HG03139 (cell line): ENCODE measurements around the gene MIOS.
A peak's percentile ranks its signal among the peaks of the same experiment; 100 is the strongest.
"Not testable (repeated sequence)": the region's sequence is repeated elsewhere in the genome, so short reads cannot be mapped to it uniquely, and the experiment has no call there.

Experiments used
- ATAC-seq: cut with Tn5 transposase; IDR thresholded peaks from one replicate; pipeline ENCODE4 v1.9.1; 2021; ENCODE audit not compliant: unreplicated experiment

MIOS gene

DNA sequence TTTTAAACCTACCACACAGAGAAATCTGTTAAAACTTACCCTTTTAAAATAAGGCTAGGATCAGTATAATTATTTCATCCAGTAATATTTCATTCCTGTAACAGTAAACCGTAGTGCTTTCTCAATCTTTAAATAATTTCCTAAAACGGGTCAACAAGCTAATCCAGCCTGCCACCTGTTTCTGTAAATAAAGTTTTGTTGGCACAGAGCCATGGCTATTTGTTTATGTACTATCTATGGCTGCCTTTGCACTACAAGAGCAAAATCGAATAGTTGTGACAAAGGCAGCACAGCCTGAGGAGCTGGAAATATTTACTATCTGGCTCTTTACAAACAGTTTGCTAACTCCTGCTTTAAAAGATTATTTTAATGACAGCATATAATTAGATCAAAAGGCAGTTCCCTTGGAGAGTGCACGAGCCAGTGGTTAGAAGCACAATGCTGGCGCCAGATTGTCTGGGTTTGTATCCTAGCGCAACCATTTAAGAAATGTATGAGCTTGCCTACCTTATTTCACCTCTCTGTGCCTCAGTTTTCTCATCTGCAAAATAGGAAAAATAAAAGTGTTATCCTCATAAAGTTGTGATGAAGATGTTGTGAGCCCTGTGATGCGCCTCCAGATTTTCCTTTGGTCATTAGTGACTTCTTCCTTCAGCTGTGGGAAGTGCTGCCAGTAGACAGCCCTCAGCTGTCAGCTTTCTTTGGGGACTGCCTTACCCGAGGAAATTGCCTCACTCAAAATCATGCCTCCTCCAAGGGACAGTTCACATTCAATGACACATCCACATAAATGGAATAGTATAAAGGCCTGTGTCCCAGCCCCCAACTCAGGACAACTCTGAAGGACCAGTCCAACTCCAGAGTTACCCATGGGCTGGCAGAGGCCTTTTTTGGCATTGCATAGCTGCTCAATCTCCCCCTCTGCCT lies 11.8 kb upstream of the MIOS start:
- ATAC-seq = no peak

DNA sequence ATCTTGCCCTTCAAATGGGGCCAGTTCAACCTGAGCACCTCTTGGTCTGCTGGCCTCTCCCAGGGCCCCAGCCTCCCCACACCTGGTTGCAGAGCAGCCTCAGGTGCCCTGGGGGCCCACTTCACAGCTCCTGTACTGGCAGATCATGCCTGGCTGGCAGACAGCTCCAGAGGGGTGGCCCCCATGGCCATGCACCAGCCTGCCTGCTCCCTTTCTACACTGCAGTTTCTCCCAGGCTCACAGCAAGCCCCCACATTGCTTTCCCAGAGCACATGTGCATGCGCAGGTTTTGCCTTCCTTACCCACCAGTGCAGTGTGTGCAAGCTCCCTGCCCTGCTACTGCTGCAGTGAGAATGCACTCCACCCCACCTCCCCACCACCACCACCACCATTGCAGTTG lies 9.8 kb upstream of the MIOS start:
- no peak for ATAC-seq

DNA sequence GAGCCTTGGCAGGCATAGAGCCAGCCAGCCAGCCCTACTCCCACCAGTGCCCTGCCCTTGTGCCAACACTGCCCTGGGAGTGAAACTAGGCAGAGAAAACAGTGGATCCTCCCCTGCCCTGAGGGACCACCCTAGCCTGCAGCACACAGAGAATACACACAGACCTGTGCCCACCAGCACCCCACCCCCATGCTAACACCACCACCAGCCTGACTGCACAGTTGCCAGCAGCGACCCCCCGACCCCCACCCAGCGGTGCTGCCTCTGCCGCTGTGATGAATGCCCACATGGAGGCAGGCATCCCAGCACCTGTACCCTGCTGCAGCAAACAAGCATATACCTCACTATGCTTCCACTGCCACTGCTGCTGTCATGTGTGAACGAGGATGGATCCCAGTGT lies 9.4 kb upstream of the MIOS start:
- no peak for ATAC-seq

DNA sequence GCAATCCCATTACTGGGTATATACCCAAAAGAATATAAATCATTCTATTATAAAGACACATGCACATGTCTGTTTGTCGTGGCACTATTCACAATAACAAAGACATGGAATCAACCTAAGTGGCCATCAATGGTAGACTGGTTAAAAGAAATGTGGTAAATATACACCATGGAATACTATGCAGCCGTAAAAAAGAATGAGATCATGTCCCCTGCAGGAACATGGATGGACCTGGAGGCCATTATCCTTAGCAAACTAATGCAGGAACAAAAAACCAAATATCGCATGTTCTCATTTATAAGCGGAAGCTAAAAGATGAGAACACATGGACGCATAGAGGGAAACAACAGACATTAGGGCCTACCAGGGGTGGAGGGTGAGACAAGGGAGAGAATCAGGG lies 5.1 kb upstream of the MIOS start:
- ATAC-seq = not testable (repeated sequence)

DNA sequence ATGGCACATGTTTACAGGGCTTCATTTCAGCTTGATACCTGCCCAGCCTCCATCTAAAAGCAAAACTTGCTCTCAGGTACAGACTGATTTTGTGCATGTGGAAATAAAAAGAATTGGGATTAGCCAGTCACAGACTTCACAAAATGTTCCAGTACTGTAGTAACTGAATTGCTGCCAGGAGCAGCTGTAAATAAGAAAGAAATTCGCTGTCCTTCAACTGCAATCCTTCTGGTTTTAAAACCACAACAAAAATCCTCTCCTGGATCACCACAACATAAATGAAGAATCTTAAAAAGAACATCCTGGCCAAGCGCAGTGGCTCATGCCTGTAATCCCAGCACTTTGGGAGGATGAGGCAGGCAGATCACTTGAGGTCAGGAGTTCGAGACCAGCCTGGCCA lies 3.9 kb upstream of the MIOS start:
- ATAC-seq = no peak

DNA sequence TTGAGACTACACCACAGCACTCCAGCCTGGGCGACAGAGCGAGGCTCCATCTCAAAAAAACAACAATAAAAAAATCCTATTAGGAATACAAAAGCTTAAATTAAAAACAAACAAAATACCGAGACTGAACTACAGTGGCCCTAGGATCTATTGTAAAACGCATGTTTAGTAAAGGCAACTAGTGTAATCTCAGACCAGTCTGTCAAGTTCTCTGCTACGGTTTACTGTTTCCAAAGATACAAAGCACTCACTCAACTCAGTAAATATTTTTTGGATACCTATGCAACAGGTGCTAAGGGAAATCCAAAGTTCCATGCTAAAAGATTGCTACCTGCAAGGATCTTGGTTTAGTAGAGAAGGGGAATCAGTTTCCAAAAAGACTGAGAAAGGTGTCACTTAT lies 3.4 kb upstream of the MIOS start:
- ATAC-seq = no peak

DNA sequence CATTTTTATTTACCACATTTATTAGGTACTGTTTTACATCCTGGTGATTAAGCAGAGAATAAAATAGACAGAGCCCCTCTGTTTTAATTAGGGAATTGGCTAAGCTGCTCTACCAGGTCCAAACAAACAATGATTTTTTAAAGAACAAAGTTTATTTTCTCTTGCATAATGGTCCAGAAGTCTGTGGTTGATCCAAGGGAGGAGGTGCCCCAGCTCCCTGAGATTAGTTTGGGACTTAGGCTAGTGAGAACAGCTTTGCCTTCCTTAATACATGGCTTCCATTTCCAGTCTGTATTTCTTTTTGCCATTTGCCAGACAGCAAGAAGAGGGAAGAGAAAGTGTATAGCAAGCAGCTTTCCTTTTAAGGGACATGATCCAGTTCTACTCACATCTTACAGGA lies 2.9 kb upstream of the MIOS start:
- no peak for ATAC-seq

DNA sequence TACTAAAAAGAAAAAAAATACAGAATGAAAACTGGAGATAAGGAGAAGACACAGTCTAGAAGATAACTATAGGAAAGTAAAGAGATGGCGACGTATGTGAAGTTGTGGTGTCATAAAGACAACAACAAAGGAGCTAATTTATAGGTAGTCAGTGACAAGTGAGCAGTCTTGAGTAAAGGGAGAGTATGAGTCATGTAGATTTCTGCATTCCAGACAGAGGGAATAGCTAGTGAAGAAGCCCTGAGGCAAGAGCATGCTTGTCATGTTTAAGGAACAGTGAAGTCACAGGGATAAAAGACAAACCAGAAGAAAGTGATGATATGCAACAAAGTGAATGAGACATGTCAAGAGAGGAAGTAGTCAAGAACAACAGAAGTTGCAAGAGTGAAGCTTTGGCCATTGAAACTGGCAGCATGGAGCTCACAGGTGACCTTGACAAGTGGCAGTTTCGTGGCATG lies 2.3 kb upstream of the MIOS start:
- ATAC-seq = no peak

DNA sequence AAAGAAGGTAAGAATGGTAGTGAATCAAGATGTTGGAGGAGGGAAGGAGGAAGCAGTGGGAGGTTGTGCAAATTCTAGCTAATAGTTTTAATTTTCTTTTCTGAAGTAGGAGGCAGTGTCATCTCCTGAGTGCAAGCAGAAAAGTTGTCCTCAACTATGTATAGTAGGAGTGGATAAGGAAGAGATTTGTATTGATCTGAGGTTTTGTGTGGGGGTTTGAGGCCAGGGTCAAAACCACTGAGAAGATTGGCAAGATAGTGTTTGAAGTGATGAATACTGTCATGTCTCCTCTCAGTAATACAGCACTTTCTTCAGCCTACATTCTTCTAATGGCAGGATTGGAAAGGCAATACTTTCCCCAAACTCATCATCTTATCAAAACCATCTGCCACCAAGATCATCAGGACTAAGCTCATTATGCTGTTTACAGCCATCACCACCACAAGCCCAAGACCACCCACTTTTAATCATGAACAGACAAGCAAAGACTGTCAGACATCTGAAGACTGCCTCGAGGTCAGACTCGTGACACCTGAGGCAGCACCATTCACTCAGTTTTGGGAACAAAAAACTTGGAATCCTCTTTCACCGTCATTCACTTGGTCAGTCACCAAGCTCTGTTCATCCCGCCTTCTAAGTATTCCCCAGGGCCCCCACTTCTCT lies 1.5 kb upstream of the MIOS start:
- no peak for ATAC-seq

DNA sequence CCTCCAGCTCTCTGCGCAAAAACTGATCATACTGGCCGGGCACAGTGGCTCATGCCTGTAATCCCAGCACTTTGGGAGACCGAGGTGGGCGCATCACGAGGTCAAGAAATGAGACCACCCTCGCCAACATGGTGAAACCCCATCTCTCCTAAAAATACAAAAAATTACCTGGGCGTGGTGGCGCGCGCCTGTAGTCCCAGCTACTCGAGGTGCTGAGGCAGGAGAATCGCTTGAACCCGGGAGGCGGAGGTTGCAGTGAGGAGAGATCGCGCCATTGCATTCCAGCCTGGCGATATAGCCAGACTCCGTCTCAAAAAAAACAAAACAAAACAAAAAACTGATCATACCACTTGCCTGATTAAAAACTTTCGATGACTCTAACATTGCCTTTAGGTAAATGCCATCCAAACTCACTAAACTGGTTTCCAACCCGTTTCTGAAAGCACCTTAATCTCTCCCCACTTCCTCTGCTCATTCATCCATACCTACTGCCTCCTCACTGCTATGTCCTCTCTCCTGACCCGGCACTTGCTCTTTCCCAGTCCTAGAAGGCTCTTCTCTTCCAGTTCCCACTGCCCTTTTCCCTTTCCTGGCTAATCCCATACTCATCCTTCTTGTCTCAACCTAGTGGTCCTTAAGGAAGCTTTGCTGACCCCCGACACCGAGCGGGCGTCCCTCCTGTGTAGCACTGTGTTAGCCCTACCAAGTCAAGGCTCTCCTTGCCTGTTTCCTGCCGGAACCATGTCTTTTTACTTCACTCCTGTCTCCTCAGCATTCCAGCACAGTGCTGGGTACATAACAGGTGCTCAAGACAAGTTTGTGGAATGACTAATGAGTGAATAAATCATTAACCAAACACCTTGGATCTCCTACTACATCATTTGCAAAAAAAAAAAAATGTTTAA lies 686 bp upstream of the MIOS start:
- peak; percentile 21 for ATAC-seq

DNA sequence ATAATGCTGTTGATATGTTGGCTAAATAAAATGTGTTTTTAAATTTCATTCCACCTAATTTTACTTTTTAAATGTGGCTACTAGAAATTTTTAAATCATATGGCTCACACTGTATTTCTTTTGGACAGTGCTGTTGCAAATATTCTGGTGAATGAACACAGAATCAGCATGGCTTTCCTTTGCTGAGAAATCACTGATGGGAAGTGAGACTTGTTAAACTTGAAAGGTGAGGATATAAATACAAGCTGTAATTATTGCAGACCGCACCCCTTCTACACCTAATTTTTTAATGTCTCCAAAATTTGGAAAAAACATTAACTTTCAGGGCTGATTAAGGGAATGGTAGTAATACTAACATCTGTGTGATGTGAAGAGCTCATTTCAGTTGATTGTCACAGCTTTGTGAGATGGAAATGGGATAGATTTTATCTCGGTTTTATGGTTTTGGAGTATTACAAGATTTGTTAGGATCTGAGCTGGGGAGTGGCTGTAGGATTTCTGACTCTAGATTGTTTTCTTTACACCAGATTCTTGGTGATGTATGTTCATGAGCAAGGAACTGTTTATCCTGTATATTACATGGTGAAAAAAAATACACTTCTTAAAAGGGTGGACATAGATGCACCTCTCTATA lies 1.3 kb downstream of the MIOS start:
- no peak for ATAC-seq

DNA sequence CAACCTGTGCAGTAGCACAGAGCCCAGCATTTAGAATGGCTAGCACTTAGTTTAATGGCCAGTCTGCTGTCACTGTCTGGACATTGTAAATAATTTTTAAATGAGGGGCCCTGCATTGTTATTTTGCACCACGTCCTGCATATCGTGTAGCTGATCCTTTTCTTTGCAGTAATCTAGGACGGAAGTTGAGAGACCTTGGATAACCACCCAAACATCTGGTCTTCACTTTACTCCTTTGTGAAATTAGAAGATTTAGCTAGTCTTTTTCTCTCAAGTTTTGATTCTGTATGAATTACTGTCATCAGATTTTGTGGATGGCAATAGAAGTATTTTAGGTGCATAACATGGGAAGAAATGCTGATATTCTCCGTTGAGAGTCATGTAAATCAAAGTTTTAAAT lies 1.9 kb downstream of the MIOS start:
- no peak for ATAC-seq

DNA sequence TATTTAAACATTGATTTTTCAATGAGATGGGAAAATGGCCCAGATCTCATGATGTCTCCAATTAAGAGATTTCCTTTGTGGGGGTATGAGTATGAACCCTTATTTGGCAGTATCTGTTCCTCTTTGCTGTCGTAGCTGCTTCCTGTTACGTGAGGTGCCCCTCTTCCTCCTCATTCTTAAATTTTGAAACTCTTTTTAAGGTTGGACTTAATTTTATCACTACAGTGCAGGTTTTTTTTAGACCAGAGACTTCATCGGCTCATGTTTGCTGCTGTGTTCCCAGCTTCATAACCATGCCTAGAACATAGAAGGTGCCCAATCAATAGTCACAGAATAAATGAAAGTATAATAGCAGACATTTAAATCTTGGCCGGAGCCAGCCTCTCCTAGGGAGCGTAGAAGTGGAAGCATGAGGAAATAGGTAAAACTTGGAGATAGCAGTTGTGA lies 2.4 kb downstream of the MIOS start:
- peak; percentile 30 for ATAC-seq

DNA sequence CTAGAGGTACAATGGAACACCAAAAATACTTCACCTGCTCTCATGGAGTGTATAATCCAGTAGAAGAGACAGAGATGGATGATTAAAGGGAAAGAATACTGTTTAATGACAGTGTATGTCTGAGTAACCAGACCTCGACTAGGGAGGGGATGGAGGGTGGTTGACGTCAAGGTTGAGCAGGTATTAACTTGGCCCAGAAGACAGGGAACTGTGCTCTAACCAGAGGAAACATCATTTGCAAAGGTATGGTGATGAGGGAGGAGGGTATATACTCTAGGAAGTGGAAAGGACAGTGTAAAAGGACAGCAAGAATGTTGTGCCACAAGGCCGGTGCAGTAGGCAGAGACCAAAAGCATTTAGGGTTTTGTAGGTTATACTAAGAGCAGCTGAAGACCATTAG lies 2.9 kb downstream of the MIOS start:
- ATAC-seq = peak; percentile 21

DNA sequence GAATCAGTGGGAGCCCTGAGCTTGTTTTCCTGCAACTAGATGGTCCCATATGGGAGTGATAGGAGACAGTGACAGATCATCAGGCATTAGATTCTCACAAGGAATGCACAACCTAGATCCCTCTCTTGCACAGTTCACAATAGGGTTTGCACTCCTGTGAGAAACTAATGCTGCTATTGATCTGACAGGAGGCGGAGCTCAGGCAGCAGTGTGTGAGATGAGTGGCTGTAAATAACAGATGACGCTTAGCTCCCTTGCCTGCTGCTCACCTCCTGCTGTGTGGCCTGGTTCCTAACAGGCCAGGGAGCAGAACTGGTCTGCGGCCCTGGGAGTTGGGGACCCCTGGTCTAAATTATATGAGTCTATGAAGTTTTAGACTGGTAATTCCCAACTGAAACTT lies 3.9 kb downstream of the MIOS start:
- no peak for ATAC-seq

DNA sequence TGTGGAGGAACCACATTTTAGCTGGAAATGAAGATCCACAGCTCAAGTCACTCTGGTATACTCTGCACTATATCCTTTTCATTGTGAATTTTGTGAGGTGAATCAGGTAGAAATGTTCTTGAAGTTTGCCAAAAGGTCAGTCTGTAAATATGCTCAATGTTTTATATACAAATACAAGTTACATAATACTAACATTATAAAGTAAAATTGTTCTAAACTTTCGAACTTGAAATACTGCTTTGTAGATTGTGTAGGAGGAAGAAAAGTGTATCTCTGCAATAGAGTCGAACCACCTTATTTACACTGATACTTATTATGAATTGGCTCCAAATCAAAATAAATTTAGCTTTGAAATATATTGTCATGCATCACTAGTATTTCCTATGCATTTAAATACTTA lies 7.0 kb downstream of the MIOS start:
- ATAC-seq = no peak

DNA sequence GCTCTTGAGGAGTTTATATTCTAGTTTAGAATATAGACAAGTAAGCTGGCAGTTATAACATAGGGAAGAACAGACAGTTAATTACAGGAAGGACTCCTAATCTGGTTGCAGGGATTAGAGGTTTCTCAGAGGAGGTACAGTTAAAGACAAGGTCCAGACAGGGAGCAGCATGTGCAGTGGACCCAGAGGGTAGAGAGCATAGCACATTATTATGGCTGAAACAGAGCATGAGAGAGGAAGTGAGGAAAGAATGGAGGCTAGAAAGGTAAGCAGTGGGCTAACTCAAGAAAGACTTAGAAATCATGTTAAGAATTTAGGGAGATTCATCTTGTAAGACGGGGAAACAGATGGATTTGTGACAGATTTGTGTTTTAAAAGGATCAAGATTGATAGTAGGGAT lies 9.7 kb downstream of the MIOS start:
- no peak for ATAC-seq

DNA sequence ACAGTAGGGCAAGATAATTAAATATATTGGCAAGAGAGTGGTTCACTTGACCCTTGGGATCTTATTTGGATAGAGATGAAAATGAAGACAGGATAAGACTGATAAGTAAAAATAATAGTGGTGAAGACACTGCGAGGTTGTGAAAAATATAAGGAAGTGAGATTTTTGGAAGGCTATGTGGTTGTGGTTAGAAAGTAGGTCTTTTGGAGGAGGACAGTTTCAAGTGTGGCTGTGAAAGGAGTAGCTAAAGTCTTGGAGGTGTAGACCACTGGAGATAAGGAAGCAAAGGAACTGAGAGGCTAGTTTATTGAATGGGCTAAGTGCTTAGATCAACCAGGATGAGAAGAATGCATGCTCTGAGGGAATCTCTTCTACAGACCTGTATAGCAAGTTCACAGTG lies 11.2 kb downstream of the MIOS start:
- peak; percentile 64 for ATAC-seq

DNA sequence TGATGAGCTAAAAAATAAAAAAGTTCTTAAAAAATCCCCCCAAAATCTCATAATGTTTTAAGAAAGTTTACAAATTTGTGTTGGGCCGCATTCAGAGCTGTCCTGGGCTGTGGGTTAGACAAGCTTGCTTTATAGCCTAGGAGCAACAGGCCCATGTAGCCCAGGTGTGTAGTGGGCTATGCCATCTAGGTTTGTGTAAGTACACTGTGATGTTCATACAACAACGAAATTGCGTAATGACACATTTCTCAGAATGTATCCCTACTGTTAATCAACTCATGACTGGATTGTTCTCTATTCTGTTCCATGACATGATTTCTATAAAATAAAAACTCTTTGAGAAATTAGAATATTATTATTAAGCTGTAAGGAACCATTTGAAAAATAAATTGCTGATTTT lies 13.0 kb downstream of the MIOS start:
- no peak for ATAC-seq

DNA sequence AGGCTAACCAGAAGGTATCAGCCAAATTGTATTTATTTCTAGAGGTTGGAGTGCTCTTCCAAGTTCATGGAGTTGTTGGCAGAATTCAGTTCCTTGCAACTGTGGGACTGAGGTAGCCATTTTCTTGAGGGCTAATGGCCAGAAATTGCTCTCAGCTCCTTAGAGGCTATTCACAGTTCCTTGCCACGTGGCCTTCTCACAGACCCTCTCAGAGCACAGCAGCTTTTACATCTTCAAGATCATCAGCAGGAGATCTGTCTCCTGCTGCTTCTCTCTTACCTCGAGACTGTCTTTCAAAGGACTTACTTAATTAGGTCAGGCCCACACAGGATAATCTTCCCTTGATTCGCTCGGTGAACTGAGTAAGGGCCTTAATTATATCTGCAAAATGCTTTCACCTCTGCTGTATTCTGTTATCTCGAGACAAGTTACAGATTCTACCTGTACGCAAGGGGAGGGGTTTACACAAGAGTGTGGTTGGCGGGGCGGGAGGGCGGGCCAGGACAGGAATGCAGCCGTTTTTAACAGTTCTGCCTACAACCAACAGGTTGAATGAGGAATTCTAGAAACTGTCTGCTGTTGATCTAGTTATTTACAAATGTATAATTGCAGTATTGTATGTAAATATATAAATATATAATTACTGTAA lies 15.0 kb downstream of the MIOS start:
- ATAC-seq = no peak
